ENCODE results near the gene MACROD1.

MACROD1 gene

DNA sequence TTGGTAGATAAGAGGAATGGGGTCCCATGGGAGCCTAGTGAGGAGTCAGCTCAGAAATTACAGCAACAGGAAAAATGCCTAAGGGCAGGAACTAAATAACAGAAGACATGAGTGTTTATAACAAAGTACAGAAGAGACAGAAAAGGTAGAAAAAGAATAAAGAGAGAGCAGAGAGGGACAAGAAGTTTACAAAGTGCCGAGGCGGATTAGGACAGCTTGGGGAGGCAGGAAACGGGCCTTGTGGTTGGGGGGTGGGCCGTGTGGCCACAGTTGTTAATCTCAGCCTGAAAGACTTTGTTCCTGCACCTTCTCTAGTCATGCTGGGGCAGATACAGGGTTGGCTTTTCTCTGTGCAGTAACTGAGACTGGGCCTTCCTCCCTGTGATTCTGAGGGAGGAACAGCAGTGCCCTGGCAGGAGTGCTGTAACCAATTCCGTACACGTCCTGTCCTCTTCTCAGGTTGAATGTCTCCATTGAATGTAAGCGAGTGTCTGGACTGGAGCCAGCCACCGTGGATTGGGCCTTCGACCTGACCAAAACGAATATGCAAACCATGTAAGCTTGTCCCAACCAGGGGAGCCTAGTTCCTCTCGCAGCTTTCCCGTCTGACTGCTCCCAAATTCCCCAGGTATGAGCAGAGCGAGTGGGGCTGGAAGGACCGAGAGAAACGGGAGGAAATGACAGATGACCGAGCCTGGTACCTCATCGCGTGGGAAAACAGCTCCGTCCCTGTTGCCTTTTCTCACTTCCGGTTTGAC, 214.0 kb downstream of the MACROD1 start:
- TF ChIP-seq CTCF (IDR thresholded peaks at IDR 0.05; ENCODE audit: insufficient read depth, missing control alignments) = no peak
- no peak for FAIRE-seq
- no peak for DNase-seq (ENCODE audit: insufficient read length, low spot score)
